Brain microvascular endothelial cell (primary cell): Measurements from ENCODE around the gene P2RY2.

Source experiments
- DNase-seq: peaks from one replicate; pipeline ENCODE4 v3.0.0-alpha.2; 2020
- H3K27ac ChIP-seq: fragments of 250-450 bp; sonication (Bioruptor Pico); 2 replicates; pipeline ENCODE4 v1.5.1; 2020; ENCODE audit warnings: mild to moderate bottlenecking, moderate library complexity
- H3K27me3 ChIP-seq: fragments of 250-450 bp; sonication (Bioruptor Pico); replicated peaks from 2 replicates; pipeline ENCODE4 v1.5.1; 2020; ENCODE audit warnings: mild to moderate bottlenecking
- H3K36me3 ChIP-seq: fragments of 250-450 bp; sonication (Bioruptor Pico); replicated peaks from 2 replicates; pipeline ENCODE4 v1.5.1; 2020; ENCODE audit warnings: mild to moderate bottlenecking
- H3K4me3 ChIP-seq: 2 replicates; pipeline ENCODE4 v1.5.1; 2011; ENCODE audit warnings: low read depth, mild to moderate bottlenecking, control low read depth, low read length, moderate library complexity
- in situ Hi-C: cut with HindIII; loops from 2 replicates; pipeline ENCODE4 v1.10.0; 2017; ENCODE audit warnings: low sequenced_read_pairs, low pct_ligation_motif_present
- TF ChIP-seq, protein P1 (sequence below): IDR thresholded peaks from 2 replicates; pipeline ENCODE4 v1.5.1; 2011; ENCODE audit warnings: low read depth, mild to moderate bottlenecking, moderate library complexity, low read length, control low read depth, inconsistent platforms; ENCODE audit errors: missing control alignments

P2RY2 gene

DNA sequence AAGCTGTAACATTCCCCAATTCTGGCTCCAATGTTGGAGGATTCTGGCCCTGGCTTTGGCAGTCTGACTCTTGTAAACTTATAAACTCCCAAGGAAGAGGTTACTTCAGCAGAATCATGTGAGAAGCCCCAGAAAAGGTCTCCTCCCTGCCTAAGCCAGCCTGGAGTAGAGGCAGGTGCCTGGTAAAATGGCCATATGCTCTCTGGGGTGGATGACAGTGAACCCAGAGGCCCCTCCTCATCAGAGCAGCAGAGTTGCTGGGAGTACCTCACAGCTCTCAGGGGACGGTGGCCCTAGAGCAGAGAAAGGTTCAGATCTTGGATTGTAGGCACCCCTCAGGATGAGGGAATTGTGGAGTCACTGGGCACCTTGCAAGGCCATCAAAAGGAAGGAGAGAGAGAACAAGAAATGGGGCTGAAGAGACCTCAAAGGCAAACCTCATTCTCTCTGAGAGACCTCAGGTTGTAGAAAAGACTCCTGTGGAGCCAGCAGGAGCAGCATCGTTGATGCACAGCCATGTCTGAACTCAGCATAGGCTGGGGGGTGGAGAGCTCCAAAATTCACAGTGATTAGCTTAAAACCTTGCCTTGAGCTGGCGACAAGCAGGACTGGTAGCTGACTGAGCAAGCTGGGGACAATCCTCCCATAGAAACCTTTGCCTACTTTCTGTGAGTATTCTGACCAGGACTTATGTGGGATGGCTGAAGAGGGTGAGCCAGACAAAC lies 49.2 kb downstream of the P2RY2 start:
- Histone ChIP-seq H3K36me3 (no peaks in the 10 kb centered on the region), H3K27ac (no peak overlapping the region), H3K4me3 (no peak overlapping the region), H3K27me3 (peaks cover 2% of the 10 kb centered on the region)
- in situ Hi-C loops, result no loop called here
- TF ChIP-seq, protein P1, sequence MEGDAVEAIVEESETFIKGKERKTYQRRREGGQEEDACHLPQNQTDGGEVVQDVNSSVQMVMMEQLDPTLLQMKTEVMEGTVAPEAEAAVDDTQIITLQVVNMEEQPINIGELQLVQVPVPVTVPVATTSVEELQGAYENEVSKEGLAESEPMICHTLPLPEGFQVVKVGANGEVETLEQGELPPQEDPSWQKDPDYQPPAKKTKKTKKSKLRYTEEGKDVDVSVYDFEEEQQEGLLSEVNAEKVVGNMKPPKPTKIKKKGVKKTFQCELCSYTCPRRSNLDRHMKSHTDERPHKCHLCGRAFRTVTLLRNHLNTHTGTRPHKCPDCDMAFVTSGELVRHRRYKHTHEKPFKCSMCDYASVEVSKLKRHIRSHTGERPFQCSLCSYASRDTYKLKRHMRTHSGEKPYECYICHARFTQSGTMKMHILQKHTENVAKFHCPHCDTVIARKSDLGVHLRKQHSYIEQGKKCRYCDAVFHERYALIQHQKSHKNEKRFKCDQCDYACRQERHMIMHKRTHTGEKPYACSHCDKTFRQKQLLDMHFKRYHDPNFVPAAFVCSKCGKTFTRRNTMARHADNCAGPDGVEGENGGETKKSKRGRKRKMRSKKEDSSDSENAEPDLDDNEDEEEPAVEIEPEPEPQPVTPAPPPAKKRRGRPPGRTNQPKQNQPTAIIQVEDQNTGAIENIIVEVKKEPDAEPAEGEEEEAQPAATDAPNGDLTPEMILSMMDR, result no peak
- no peak for DNase-seq

DNA sequence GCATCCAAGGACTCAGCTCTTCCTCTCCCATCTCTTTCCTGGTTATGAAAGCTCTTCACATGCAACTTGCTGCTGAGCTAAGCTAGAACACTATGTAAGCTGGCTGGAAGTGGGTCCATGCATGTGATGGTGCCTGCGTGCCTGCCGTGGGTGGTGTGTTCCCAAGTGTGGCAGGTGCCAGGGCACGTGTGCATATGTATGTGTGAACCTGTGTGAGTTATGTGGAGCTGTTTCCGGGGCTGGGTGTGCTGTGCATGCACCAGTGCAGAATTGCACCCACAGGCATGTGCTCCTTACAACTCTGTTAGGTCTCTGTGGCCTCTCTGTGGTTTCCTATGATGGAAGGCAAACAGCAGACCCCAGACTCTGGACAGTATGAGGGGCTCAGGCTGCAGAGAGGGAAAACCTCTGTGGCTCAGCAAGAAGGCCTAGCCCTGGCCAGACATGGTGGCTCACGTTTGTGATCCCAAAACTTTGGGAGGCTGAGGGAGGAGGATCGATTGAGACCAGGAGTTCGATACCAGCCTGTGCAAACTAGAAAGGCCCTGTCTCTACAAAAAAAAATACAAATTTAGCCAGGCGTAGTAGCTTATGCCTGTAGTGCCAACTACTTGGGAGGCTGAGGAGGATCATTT lies 49.9 kb downstream of the P2RY2 start:
- TF ChIP-seq, protein P1, result no peak

DNA sequence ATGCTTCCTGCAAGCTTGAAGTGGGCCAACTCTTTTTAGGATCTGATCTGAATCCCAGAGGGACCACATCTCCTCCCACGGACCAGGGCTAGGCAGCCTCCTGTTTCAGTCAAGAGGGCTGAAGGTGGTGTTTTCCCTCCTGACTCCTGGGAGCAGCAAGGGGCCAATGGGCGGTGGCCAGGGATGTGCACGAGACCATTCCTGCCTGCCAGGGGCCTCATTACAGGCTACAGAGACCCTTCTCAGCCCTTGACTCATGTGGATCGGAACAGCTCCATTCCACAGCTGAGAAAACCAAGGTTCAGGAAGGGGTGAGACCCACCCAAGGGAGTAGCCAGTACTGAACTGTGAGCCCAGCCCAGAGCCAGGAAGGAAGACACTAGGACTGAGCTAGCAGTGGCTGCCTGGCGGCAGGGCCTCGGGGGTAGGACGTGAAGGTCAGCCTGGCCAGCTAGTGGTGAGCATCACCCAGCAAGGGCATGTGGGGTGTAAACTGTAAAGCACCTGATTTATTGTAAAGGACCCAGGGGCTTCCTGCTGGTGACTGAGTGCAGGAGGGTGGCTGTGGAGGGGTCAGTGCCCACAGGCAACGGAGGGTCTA lies 50.7 kb downstream of the P2RY2 start:
- in situ Hi-C loops, result no loop called here
- TF ChIP-seq, protein P1, result no peak
- H3K27me3 ChIP-seq, result peaks cover 2% of the 10 kb centered on the region
- H3K4me3 ChIP-seq, result no peak overlapping the region
- no peak overlapping the region for H3K27ac ChIP-seq
- no peaks in the 10 kb centered on the region for H3K36me3 ChIP-seq
- no peak for DNase-seq

More for the DNA sequence above, 49.9 kb downstream of the P2RY2 start:
- no peak for DNase-seq
- no peaks in the 10 kb centered on the region for H3K36me3 ChIP-seq
- no peak overlapping the region for H3K4me3 ChIP-seq
- in situ Hi-C loops, result no loop called here
- H3K27me3 ChIP-seq, result peaks cover 2% of the 10 kb centered on the region
- H3K27ac ChIP-seq, result no peak overlapping the region

DNA sequence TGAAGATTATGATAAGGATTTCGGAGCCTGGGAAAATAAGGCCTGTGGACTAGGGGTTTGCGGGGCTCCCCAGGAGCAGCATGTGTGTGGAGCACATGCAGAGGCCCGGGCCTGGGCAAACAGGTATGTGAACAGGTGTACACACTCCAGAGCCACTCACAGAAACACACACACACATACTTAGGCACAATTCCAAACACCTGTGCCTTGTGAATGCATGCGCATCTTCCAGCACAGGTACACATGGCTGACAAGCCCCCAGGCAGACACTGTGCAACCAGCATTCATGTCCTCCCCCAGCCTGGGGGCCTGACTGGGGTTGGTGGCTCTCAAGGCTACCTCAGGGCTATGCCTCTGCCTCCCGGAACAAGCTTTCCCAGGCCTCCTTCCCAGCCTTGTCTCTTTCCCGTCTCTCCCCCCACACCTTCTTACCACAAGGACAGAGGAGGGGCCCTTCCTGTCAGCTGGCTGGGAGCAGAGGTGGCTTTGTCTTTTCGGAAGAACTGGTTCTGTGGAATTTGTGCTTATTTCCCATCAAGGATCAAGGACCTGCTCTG lies 51.5 kb downstream of the P2RY2 start:
- no peak for DNase-seq
- in situ Hi-C loops, result no loop called here
- Histone ChIP-seq H3K4me3 (no peak overlapping the region), H3K27ac (no peak overlapping the region), H3K36me3 (no peaks in the 10 kb centered on the region), H3K27me3 (peaks cover 2% of the 10 kb centered on the region)
- TF ChIP-seq, protein P1, result no peak

DNA sequence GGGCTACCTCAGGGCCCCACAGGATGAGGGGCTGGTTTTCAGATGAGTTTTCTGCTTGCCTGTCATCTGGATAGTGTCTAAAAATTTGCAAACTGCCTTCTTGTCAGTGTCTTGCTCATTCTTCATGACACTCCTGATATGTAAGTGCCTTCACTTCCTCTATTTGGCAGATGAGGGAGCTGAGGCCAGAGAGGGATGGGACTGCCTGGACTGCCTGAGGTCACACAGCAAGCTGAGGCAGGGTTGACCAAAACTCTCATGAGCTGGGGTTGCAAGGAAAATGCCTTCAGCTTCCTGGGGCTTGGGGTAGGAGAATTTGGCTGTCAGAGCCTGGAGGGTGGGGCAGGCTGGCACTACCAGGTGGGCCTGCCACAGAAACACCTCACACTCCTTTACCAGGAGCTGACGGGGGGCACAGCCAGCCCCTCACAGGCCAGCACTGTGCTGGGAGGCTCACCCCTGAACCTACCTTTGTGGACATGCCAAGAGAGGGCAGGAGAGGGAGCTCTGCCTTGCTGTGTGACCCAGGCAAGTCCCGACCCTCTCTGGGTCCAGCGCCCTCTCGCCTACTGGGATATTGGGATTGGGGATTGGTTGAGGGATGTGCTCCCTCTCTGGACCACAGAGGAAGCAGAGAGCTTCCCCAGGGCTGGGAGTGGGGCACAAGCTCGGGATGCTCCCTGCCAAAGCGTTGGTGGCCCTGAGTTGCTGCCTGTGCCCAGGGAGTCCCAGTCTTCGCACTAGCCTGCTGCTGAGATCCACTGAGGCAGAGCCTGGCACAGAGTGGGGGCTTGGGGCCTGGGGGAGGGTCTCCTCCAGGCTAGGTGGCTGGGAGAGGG lies 52.2 kb downstream of the P2RY2 start:
- DNase-seq, result no peak
- H3K27ac ChIP-seq, result no peak overlapping the region
- no peaks in the 10 kb centered on the region for H3K36me3 ChIP-seq
- in situ Hi-C loops, result no loop called here
- TF ChIP-seq, protein P1, result no peak
- no peak overlapping the region for H3K4me3 ChIP-seq
- H3K27me3 ChIP-seq, result peaks cover 2% of the 10 kb centered on the region
